Liver (tissue), 9 donors: ENCODE measurements around the gene SLC35B1. TPM values are rescaled to one million over a fixed set of nuclear protein-coding genes. Genes with fewer than 3 reads are reported as not detected.

Experiments used
- DNase-seq: peaks from one replicate; pipeline ENCODE4 v3.0.0-alpha.2; 2017; ENCODE audit warnings: low spot score
- H3K27ac ChIP-seq, 2 donors: one replicate each; pipeline ENCODE4 v1.7.0; 2013; ENCODE audit warnings: inconsistent platforms in 2 of 2, low read length in 2 of 2, control low read depth in 1 of 2, low read depth in 1 of 2, mild to moderate bottlenecking in 1 of 2
- H3K27me3 ChIP-seq, 4 donors: one replicate each; pipeline versions ENCODE4 v1.6.1 to v1.7.0; 2013; ENCODE audit warnings: low read length in 3 of 4, inconsistent platforms in 1 of 4, mild to moderate bottlenecking in 1 of 4, moderate library complexity in 1 of 4; ENCODE audit not compliant: control insufficient read depth in 4 of 4, insufficient read depth in 4 of 4
- H3K36me3 ChIP-seq, 4 donors: one replicate each; pipeline versions ENCODE4 v1.6.1 to v1.7.0; 2013; ENCODE audit warnings: low read length in 3 of 4, mild to moderate bottlenecking in 3 of 4, low read depth in 1 of 4, moderate library complexity in 1 of 4; ENCODE audit not compliant: control insufficient read depth in 4 of 4, insufficient read depth in 3 of 4
- H3K4me1 ChIP-seq, 4 donors: one replicate each; pipeline versions ENCODE4 v1.6.1 to v1.7.0; 2013; ENCODE audit warnings: low read length in 3 of 4, mild to moderate bottlenecking in 3 of 4, moderate library complexity in 1 of 4; ENCODE audit not compliant: control insufficient read depth in 4 of 4, insufficient read depth in 4 of 4
- H3K4me3 ChIP-seq, 3 donors: one replicate each; pipeline versions ENCODE4 v1.6.1 to v1.7.0; 2013; ENCODE audit warnings: low read length in 3 of 3, control low read depth in 1 of 3, low read depth in 1 of 3, mild to moderate bottlenecking in 1 of 3
- H3K9ac ChIP-seq, 2 donors: one replicate each; pipeline ENCODE4 v1.7.0; 2013; ENCODE audit warnings: low read length in 2 of 2, mild to moderate bottlenecking in 2 of 2, moderate library complexity in 2 of 2, control low read depth in 1 of 2, low read depth in 1 of 2
- H3K9me3 ChIP-seq, 4 donors: one replicate each; pipeline versions ENCODE4 v1.6.1 to v1.7.0; 2013; ENCODE audit warnings: low read length in 3 of 4; ENCODE audit not compliant: control insufficient read depth in 4 of 4
- ATF3 ChIP-seq: IDR thresholded peaks from 2 replicates; pipeline ENCODE4 v1.6.1; 2016; ENCODE audit warnings: antibody characterized with exemption
- CTCF ChIP-seq: fragments of 150-350 bp; IDR thresholded peaks from 2 replicates; pipeline ENCODE4 v1.5.1; 2017; ENCODE audit warnings: improper control_type of control experiment, low read depth, low read length; ENCODE audit not compliant: missing input control
- EGR1 ChIP-seq, 2 donors: IDR thresholded peaks; 2 replicates each; pipeline ENCODE4 v1.6.1; 2016 to 2018; ENCODE audit warnings: antibody characterized with exemption in 2 of 2, low read depth in 2 of 2
- FOXA1 ChIP-seq: IDR thresholded peaks from 2 replicates; pipeline ENCODE4 v1.6.1; 2016; ENCODE audit warnings: antibody characterized with exemption
- FOXA2 ChIP-seq: IDR thresholded peaks from 2 replicates; pipeline ENCODE4 v1.6.1; 2016; ENCODE audit warnings: antibody characterized with exemption
- GABPA ChIP-seq, 2 donors: IDR thresholded peaks in 1 of 2; conservative IDR thresholded peaks in 1 of 2; 2 replicates each; pipeline ENCODE4 v1.6.1; 2016; ENCODE audit warnings: antibody characterized with exemption in 2 of 2, mild to moderate bottlenecking in 1 of 2, moderate library complexity in 1 of 2
- HNF4A ChIP-seq, 2 donors: conservative IDR thresholded peaks; 2 replicates each; pipeline ENCODE4 v1.6.1; 2016; ENCODE audit warnings: antibody characterized with exemption in 2 of 2, mild to moderate bottlenecking in 2 of 2
- HNF4G ChIP-seq: IDR thresholded peaks from 2 replicates; pipeline ENCODE4 v1.6.1; 2016; ENCODE audit warnings: antibody characterized with exemption
- JUND ChIP-seq, 2 donors: IDR thresholded peaks; 2 replicates each; pipeline ENCODE4 v1.6.1; 2016; ENCODE audit warnings: antibody characterized with exemption in 2 of 2
- MAX ChIP-seq: IDR thresholded peaks from 2 replicates; pipeline ENCODE4 v1.6.1; 2016; ENCODE audit warnings: antibody characterized with exemption
- NR2F2 ChIP-seq: IDR thresholded peaks from 2 replicates; pipeline ENCODE4 v1.6.1; 2016; ENCODE audit warnings: antibody characterized with exemption
- RAD21 ChIP-seq, 2 donors: IDR thresholded peaks; 2 replicates each; pipeline ENCODE4 v1.6.1; 2016; ENCODE audit warnings: antibody characterized with exemption in 2 of 2, mild to moderate bottlenecking in 2 of 2
- REST ChIP-seq: IDR thresholded peaks from 2 replicates; pipeline ENCODE4 v1.6.1; 2016; ENCODE audit warnings: antibody characterized with exemption, mild to moderate bottlenecking
- RXRA ChIP-seq, 2 donors: IDR thresholded peaks; 2 replicates each; pipeline ENCODE4 v1.6.1; 2017 to 2018; ENCODE audit warnings: antibody characterized with exemption in 2 of 2, mild to moderate bottlenecking in 1 of 2
- SP1 ChIP-seq: IDR thresholded peaks from 2 replicates; pipeline ENCODE4 v1.6.1; 2018; ENCODE audit warnings: antibody characterized with exemption, mild to moderate bottlenecking
- TAF1 ChIP-seq: conservative IDR thresholded peaks from 2 replicates; pipeline ENCODE4 v1.6.1; 2016; ENCODE audit warnings: antibody characterized with exemption, mild to moderate bottlenecking
- YY1 ChIP-seq: IDR thresholded peaks from 2 replicates; pipeline ENCODE4 v1.6.1; 2016; ENCODE audit warnings: antibody characterized with exemption, mild to moderate bottlenecking
- ZBTB33 ChIP-seq: IDR thresholded peaks from 2 replicates; pipeline ENCODE4 v1.6.1; 2016; ENCODE audit warnings: antibody characterized with exemption
- WGBS: extraction: QIAGEN DNeasy Blood & Tissue Kit; methylation state at CpG from one replicate; pipeline ENCODE4 v1.1.7; 2013; 5-methylcytosine and 5-hydroxymethylcytosine counted together
- polyA plus RNA-seq, 2 donors: library from polyadenylated mRNA; stranded (reverse) in 1 of 2; unstranded in 1 of 2; fragments of 200-250 nt in 1 of 2; fragments of >200 nt in 1 of 2; fragmentation: Nextera tagmentation in 1 of 2; extraction: Ambion mirVana in 1 of 2; gene quantifications; one replicate each; pipeline versions ENCODE4 v1.2.1 to v1.2.3, GENCODE V29; 2013 to 2015
- total RNA-seq, 2 donors: library from RNA; depleted of rRNA; stranded (reverse); fragments of >200 nt; gene quantifications; one replicate each; pipeline ENCODE4 v1.2.3, GENCODE V29; 2014
- donor health status: healthy.
- donor health status: healthy.
- donor health status: healthy.
- donor health status: healthy.
- donor health status: healthy.

The SLC35B1 gene
- total and polyA plus RNA-seq, 4 donors, result 29.8 to 90.1 (median 76.8) TPM

- peaks cover 0 to 8% (median 7%) of the 10 kb centered on the region in 4 donors for H3K4me1 ChIP-seq
- no peak overlapping the region for H3K27ac ChIP-seq
- DNase-seq, result no peak
- no peak for TF ChIP-seq HNF4A (conservative IDR thresholded peaks at IDR 0.05)
- TF ChIP-seq ZBTB33, result no peak
- TF ChIP-seq YY1, result no peak
- no peak for TF ChIP-seq CTCF
- TF ChIP-seq FOXA2, result no peak
- TF ChIP-seq MAX, result no peak
- TF ChIP-seq JUND (IDR thresholded peaks at IDR 0.05), result no peak
- TF ChIP-seq REST, result no peak
- TF ChIP-seq TAF1, result no peak
- TF ChIP-seq NR2F2, result no peak
- no peak for TF ChIP-seq RAD21 (IDR thresholded peaks at IDR 0.05)
- TF ChIP-seq EGR1 (IDR thresholded peaks at IDR 0.05; ENCODE audit: low read depth in 2 of 2), result no peak
- no peak for TF ChIP-seq FOXA1
- TF ChIP-seq GABPA (IDR thresholded peaks at IDR 0.05 in 1 of 2, conservative IDR thresholded peaks at IDR 0.05 in 1 of 2), result no peak
- no peak for TF ChIP-seq ATF3
- no peak for TF ChIP-seq HNF4G
- no peak for TF ChIP-seq RXRA (IDR thresholded peaks at IDR 0.05)
- no peak for TF ChIP-seq SP1
- H3K4me3 ChIP-seq, result no peak overlapping the region
- no peaks in the 10 kb centered on the region for H3K9me3 ChIP-seq
- no peak overlapping the region for H3K9ac ChIP-seq
- peaks cover 3 to 18% (median 13%) of the 10 kb centered on the region in 4 donors for H3K36me3 ChIP-seq
- H3K27me3 ChIP-seq, result no peaks in the 10 kb centered on the region
- WGBS, result 86% methylated on average over 8 of the region's 8 CpGs
Measured at GRCh38 chr17:49696233-49696761, 11.5 kb downstream of the SLC35B1 start.
